GM19463 (cell line): ENCODE results near the gene MFGE8.

Experiments used
- ATAC-seq: cut with Tn5 transposase; IDR thresholded peaks from one replicate; pipeline ENCODE4 v1.9.1; 2021; ENCODE audit warnings: mild to moderate bottlenecking, moderate library complexity; ENCODE audit not compliant: unreplicated experiment

Gene MFGE8

GRCh38 chr15:88900309-88900981 lies 12.7 kb downstream of the MFGE8 start:
- no peak for ATAC-seq

- no peak for ATAC-seq
These were observed 13.9 kb downstream of the MFGE8 start for GRCh38 chr15:88899251-88899650.

- ATAC-seq, result no peak
These were observed 14.4 kb downstream of the MFGE8 start for GRCh38 chr15:88898736-88899135.

GRCh38 chr15:88897456-88898194 lies 15.6 kb downstream of the MFGE8 start:
- ATAC-seq, result no peak

GRCh38 chr15:88897142-88897455 lies 16.1 kb downstream of the MFGE8 start:
- ATAC-seq, result no peak

GRCh38 chr15:88896333-88897033 lies 16.7 kb downstream of the MFGE8 start:
- no peak for ATAC-seq

- peak; percentile 63 for ATAC-seq
These were observed 18.1 kb downstream of the MFGE8 start, which contains the start of gene HAPLN3 for GRCh38 chr15:88894819-88895767. Gene HAPLN3, minus strand, starts transcription at chr15:88895544. Its CDS starts 8,246 bp downstream, at chr15:88887298.

GRCh38 chr15:88894348-88894818 lies 18.8 kb downstream of the MFGE8 start:
- no peak for ATAC-seq

- no peak for ATAC-seq
These were observed 21.5 kb downstream of the MFGE8 start for GRCh38 chr15:88891540-88892254.

- no peak for ATAC-seq
These were observed 22.7 kb downstream of the MFGE8 start for GRCh38 chr15:88890495-88890894.

- no peak for ATAC-seq
These were observed 24.5 kb downstream of the MFGE8 start for GRCh38 chr15:88888719-88889118.

GRCh38 chr15:88887068-88887580 lies 26.1 kb downstream of the MFGE8 start:
- no peak for ATAC-seq

- no peak for ATAC-seq
These were observed 30.4 kb downstream of the MFGE8 start for GRCh38 chr15:88882785-88883184.

- ATAC-seq, result no peak
These were observed 31.4 kb downstream of the MFGE8 start for GRCh38 chr15:88881775-88882174.

- no peak for ATAC-seq
These were observed 32.0 kb downstream of the MFGE8 start for GRCh38 chr15:88880944-88881740.

- no peak for ATAC-seq
These were observed 34.4 kb downstream of the MFGE8 start for GRCh38 chr15:88878720-88879184.

- no peak for ATAC-seq
These were observed 35.3 kb downstream of the MFGE8 start for GRCh38 chr15:88877906-88878305.

GRCh38 chr15:88877415-88877814 lies 35.8 kb downstream of the MFGE8 start:
- ATAC-seq, result no peak

- ATAC-seq, result no peak
These were observed 36.6 kb downstream of the MFGE8 start for GRCh38 chr15:88876573-88876972.
